8988T (cell line): ENCODE data around the gene PFKL.

Experiments
- DNase-seq: peaks from one replicate; pipeline ENCODE4 v3.0.0; 2011

The PFKL gene

GRCh38 chr21:44299458-44300261 lies at the start of gene PFKL:
Gene PFKL, plus strand, starts transcription at chr21:44300053. Its CDS starts 53 bp downstream, at chr21:44300106.
- DNase-seq, result peak; percentile 93

- no peak for DNase-seq
Observed at GRCh38 chr21:44253832-44254710, 45.8 kb upstream of the PFKL start.

GRCh38 chr21:44255511-44255981 lies 44.3 kb upstream of the PFKL start:
- no peak for DNase-seq

DNA sequence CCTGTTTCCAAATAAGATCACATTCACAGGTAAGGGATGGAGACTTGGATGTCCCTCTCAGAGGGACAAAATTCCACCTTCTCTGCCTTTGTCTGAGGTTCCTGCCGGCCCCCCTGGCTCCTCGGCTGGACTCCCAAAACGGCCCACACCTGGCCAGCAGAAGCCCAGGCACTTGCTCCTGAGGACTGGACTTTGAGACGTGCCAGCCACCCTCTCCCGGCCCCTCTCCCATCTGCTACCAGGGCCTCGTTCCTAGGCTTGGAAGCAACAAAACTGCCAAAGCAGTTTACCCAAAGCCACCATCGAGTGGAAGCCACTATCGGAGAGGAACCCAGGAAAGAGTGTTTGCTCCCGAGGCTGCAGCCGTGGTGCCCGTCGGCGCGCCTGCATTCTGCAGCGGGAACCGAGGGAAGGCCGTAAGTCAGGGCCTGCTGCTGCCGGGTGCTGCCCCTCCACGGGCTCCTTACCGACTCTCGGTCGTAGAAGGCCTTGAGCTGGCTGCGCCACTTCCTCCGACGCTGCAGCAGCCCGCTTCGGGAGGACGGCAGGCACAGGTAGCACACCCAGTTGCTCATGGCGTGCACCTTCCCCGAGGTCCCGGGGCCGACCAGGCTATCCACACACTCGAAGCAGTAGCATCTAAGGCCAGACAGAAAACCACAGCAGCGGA lies 41.7 kb upstream of the PFKL start:
- DNase-seq, result no peak

GRCh38 chr21:44259082-44259705 lies 40.7 kb upstream of the PFKL start:
- DNase-seq, result no peak

DNA sequence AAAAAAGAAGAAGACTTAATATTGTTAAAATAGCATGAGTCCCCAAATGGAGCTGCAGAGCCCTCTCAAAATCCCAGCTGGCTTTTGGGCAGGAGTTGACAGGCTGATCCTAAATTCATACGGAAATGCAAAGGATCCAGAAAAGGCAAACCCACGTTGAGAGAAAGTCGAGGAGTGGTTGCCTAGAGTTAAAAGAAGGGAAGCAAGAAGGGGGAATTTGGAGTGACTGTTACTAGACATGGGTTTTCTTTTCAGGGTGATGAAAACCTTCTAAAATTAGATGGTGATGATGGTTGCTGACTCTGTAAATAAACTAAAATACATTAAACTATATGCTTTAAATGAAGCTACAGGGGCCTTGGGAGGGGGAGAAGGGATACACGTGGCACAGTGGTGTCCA lies 39.8 kb upstream of the PFKL start:
- DNase-seq, result no peak

DNA sequence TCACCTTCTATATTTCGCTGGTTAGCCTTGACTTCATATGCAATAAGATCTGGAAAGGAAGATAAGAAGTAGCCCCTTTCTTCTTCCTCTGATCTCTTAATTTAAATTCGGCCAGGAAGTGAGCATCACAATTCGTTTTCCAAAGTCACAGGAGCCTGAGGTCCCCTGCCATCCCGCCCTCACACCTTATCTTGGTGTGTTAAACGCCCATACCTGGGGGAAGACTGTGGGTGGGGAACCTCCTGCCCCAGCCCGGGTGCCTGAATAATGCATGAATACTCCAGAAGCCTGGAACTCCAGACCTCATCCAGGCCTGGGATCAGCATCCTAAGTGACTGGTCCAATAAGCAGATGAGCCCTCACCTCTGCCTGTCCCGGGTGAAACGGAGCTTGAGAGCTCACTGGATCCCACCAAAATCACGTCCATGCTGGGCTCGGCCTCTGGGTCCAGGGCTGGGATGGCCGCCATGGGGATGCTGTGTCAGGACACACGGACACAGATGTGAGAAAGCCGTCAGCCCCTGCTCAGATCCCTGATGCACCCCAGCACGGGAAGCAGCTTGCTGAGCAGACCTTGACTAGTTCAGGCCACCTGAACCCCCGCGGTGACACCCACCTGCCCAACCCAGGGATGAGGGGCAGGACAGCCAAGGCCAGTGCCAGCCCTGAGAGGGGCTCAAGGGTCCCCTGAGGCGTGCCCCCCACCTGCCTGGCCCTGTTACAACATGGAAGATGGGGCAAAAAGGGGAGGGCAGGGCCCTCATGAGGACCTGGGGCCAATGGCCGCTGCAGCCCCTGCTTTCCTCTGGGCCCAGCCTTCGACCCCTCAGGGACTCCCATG lies 38.8 kb upstream of the PFKL start:
- no peak for DNase-seq

GRCh38 chr21:44261675-44262295 lies 38.1 kb upstream of the PFKL start, which contains the start of gene DNMT3L:
Gene DNMT3L, minus strand, starts transcription at chr21:44261897. Its CDS starts 638 bp downstream, at chr21:44261259.
- no peak for DNase-seq

DNA sequence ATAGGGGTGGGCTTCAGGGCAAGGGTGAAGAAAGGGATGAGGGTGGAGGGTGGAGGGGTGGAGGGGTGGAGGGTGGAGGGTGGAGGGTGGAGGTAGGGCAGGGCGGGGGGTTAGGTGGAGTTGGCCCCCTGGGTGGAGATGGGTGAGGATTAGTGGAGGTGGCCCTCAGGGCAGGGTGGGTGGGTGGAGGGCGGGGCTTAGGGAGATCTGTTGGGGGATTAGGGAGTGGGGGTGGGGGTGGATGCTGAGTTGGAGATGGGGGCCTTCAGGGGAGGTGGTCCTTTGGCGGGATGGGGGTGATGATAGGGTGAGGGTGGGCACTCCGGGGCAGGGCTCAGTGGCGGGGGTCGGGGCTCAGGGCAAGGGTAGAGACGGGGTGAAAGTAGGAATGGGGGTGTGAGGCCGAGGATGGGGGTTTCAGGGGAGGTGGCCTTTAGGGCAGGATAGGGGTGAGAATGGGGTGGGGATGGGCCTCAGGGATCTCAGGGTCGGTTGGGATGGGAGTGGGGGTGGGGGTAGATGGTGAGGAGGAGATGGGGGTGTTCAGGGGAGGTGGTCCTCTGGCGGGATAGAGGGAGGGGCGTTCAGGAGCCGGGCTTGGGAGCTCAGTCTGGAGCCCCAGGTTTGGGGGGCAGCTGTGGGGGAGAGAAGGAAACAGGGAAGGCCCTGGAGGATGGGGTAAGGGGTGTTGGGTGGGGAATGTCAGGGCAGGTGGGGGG lies 37.4 kb upstream of the PFKL start:
- DNase-seq, result no peak

DNA sequence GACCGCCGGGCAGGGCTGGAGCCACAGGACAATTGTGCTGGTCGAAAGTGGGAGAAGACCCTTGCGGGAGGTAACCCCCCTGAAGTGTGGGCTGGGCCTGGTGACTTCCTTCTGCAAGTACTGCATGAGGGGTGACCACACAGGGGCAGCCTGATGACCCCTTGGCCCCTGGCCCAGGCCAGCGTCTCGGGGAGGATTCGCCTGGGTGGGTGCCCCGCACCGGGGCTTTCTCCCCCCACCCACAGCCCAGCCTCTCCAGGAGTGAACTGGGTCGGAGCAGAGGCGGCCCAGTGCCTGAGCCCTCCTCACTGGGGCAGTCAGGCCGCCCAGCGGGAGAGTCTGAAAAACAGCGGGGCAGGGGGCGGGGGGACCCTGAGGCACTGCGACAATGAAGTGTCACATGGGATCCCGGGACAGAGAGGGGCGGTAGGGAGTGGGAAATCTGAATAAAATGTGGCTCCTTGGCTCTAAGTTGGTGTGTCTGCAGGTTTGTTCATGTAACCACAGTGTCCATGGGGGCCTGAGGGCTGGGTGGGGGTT lies 36.6 kb upstream of the PFKL start:
- no peak for DNase-seq

- DNase-seq, result no peak
Observed at GRCh38 chr21:44263768-44264167, 36.1 kb upstream of the PFKL start.

DNA sequence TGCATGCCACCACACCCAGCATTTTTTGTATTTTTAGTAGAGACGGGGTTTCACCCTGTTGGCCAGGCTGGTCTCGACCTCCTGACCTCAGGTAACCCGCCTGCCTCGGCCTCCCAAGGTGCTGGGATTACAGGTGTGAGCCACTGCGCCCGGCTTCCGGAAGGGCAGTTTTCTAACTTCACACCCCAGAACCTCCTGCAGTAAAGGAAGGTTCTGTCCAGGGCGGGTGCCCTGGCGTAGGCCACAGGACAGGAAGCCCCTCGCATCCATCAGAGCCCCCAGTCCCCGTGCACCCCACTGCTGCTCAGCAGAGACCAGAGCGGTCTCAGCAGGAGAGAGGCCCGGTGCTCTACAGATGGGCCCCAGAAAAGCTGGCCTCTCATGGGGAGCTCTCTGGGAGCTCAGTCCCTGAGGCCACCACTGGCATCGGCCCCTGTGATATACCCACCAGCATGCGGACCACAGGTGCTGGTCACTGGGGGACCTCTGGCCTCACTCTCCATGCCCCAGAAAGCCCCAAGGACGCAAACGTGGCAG lies 34.1 kb upstream of the PFKL start:
- DNase-seq, result no peak

- DNase-seq, result no peak
Observed at GRCh38 chr21:44267655-44268142, 32.2 kb upstream of the PFKL start.

DNA sequence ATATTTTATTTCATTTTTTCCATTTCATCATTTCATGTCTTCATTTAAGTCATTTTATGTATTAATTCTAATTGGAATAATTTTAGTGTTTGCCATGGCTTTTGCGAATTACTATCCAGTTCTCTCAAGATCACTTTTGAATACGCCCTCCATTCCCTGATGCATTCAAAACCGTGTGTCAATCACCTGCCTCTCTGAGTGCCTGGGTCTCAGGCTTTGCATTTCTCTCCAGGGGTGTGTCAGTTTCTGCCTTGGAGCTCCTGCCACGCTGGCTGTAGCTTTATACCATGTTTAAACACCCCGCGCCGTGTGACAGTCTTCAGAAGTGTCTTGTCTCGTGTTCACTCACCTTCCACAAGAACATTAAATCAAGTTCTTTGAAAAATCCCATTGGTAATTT lies 30.8 kb upstream of the PFKL start:
- DNase-seq, result no peak

GRCh38 chr21:44271558-44272283 lies 28.1 kb upstream of the PFKL start:
- no peak for DNase-seq

GRCh38 chr21:44272284-44272858 lies 27.5 kb upstream of the PFKL start:
- no peak for DNase-seq

- no peak for DNase-seq
Observed at GRCh38 chr21:44273046-44273445, 26.8 kb upstream of the PFKL start.

DNA sequence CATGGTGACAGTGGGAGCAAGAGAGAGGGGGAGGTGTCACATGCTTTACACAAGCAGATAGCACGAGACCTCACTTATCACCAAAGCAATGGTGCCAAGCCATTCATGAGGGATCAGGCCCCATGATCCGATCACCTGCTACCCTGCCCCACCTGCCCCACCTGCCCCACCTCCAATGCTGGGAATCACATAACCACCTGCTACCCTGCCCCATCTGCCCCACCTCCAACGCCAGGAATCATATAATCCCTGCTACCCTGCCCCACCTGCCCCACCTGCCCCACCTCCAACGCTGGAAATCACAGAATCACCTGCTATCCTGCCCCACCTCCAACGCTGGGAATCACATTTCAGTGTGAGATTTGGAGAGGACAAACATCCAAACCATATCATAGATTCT lies 24.8 kb upstream of the PFKL start:
- no peak for DNase-seq
